ENCODE data around the gene BCL6.

DNA sequence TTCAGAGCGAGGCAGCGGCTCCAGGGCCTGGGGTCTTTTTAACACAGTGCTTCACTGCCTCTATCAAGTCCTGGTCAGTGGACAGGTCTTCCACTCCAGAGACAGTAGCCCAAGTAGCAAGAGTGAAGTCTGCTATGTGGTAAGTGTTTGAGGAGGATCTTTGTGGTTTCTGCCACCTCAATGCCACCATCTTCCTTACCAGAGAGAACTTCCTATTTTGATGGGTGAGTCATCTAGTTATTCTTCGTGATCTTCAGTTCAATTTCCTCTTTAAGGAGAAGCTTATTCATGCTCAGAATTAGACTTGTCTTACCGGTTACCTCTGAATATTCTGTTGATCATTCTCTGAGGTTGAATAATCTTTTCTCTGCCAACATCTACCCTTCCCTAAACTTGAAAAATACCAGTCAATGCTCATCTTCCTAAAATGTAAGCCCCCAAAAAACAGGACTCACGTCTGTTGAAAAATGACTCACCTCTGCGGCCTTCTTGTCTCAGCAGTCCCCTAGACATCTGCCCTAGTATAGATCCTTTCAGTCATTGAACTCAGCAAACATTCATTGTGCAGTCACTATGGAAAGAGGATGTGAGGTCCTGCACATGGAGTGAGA is 32.2 kb upstream of the BCL6 start:
- TF ChIP-seq POLR2A (IDR thresholded peaks at IDR 0.05; ENCODE audit: low read depth) (no peak), POLR2AphosphoS5 (IDR thresholded peaks at IDR 0.05) (no peak), EP300 (IDR thresholded peaks at IDR 0.05) (no peak)
- TF ChIP-seq, protein P1, sequence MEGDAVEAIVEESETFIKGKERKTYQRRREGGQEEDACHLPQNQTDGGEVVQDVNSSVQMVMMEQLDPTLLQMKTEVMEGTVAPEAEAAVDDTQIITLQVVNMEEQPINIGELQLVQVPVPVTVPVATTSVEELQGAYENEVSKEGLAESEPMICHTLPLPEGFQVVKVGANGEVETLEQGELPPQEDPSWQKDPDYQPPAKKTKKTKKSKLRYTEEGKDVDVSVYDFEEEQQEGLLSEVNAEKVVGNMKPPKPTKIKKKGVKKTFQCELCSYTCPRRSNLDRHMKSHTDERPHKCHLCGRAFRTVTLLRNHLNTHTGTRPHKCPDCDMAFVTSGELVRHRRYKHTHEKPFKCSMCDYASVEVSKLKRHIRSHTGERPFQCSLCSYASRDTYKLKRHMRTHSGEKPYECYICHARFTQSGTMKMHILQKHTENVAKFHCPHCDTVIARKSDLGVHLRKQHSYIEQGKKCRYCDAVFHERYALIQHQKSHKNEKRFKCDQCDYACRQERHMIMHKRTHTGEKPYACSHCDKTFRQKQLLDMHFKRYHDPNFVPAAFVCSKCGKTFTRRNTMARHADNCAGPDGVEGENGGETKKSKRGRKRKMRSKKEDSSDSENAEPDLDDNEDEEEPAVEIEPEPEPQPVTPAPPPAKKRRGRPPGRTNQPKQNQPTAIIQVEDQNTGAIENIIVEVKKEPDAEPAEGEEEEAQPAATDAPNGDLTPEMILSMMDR (IDR thresholded peaks at IDR 0.05), result no peak

Measured in esophagus muscularis mucosa (tissue), 4 donors.